Coronary artery (tissue), 2 donors: ENCODE measurements around the gene FAM20C.
"Not testable (repeated sequence)": the region's sequence is repeated elsewhere in the genome, so short reads cannot be mapped to it uniquely, and the experiment has no call there.

Source experiments
- DNase-seq: peaks from one replicate; pipeline ENCODE4 v3.0.0-alpha.2; 2017; ENCODE audit warnings: low spot score
- H3K27ac ChIP-seq, 2 donors: fragments of 200-600 bp; sonication (generic); one replicate each; pipeline ENCODE4 v1.5.1; 2016 to 2019
- H3K4me3 ChIP-seq: fragments of 200-600 bp; sonication (generic); 2 replicates; pipeline ENCODE4 v1.5.1; 2016; ENCODE audit warnings: mild to moderate bottlenecking, moderate library complexity
- TF ChIP-seq, protein P1 (sequence below): fragments of 200-600 bp; sonication (generic); IDR thresholded peaks from one replicate; pipeline ENCODE4 v1.5.1; 2019; ENCODE audit warnings: antibody characterized with exemption

Gene FAM20C

DNA sequence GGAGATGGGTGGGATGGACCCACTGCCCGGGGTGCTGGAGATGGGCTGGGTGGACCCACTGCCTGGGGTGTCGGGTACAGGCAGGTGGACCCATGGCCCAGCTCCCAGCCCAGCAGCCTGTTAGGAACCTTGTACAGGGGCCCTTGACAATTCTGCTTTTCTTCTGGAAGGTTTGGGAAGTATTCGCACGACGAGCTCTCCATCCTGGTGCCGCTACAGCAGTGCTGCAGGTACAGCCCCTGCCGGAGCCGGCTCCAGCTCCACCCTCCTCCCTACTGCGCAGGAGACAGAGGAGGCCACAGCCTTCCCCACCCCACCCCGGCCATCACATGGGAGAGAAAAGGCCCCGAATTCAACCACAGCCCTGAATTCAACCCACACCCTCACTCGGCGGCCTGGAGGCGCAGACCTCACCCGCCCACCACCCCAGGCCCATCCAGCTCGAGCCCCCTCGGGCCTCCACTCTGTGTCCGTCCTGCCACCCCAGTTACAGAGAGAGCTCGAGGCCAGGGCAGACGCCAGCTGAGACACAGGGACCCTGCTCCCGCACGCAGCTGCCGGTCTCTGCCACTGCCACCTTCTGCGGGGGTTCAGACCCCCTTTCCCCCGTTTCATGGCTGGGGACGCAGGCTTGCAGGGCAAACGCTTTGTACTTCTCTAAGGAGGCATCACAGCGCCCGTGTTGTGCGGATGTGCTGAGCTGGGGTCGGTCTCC is 66.3 kb downstream of the FAM20C start:
- Histone ChIP-seq H3K4me3 (no peak overlapping the region), H3K27ac (no peak overlapping the region)
- DNase-seq = no peak
- TF ChIP-seq, protein P1, sequence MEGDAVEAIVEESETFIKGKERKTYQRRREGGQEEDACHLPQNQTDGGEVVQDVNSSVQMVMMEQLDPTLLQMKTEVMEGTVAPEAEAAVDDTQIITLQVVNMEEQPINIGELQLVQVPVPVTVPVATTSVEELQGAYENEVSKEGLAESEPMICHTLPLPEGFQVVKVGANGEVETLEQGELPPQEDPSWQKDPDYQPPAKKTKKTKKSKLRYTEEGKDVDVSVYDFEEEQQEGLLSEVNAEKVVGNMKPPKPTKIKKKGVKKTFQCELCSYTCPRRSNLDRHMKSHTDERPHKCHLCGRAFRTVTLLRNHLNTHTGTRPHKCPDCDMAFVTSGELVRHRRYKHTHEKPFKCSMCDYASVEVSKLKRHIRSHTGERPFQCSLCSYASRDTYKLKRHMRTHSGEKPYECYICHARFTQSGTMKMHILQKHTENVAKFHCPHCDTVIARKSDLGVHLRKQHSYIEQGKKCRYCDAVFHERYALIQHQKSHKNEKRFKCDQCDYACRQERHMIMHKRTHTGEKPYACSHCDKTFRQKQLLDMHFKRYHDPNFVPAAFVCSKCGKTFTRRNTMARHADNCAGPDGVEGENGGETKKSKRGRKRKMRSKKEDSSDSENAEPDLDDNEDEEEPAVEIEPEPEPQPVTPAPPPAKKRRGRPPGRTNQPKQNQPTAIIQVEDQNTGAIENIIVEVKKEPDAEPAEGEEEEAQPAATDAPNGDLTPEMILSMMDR = no peak

DNA sequence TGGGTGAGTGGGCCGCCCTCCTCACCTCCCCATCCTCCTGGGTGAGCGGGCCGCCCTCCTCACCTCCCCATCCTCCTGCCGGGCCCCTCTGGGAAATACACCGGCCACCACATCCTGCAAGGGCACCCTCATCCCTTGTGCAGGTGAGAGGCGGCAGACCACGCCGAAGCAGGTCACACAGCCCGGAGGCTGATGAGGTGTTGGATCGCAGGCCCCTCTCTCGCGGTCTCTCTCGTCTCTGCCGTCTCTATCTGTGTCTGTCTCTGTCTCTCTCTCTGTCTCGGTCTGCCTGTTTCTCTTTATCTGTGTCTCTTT is 66.8 kb downstream of the FAM20C start:
- H3K4me3 ChIP-seq = no peak overlapping the region
- TF ChIP-seq, protein P1 = no peak
- no peak for DNase-seq
- no peak overlapping the region for H3K27ac ChIP-seq

DNA sequence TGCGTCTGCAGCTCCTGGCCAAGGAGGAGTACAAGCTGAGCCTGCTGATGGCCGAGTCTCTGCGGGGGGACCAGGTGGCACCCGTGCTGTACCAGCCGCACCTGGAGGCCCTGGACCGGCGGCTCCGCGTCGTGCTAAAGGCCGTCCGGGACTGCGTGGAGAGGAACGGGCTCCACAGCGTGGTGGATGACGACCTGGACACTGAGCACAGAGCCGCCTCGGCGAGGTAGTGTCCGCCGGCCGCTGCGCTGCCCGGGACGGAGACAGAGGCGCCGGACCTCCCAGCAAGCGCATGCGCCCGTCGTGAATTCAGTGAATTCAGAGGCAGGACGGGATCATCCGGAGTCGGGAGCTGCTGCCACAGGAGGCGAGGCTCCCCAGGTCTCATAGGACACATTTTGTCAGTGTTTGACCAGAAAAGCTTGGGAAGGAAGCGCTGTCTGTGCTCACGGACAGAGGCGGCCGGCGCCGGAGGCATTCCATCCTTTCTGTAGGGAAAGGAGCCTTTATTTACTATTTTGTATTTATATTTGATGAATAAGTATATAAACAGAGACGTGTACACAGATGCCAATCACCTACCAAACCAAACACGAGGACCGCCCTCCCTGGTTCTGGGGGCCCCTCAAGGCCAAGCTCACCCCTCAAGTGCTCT is 67.5 kb downstream of the FAM20C start:
- H3K27ac ChIP-seq = no peak overlapping the region
- TF ChIP-seq, protein P1 = no peak
- no peak overlapping the region for H3K4me3 ChIP-seq
- no peak for DNase-seq

DNA sequence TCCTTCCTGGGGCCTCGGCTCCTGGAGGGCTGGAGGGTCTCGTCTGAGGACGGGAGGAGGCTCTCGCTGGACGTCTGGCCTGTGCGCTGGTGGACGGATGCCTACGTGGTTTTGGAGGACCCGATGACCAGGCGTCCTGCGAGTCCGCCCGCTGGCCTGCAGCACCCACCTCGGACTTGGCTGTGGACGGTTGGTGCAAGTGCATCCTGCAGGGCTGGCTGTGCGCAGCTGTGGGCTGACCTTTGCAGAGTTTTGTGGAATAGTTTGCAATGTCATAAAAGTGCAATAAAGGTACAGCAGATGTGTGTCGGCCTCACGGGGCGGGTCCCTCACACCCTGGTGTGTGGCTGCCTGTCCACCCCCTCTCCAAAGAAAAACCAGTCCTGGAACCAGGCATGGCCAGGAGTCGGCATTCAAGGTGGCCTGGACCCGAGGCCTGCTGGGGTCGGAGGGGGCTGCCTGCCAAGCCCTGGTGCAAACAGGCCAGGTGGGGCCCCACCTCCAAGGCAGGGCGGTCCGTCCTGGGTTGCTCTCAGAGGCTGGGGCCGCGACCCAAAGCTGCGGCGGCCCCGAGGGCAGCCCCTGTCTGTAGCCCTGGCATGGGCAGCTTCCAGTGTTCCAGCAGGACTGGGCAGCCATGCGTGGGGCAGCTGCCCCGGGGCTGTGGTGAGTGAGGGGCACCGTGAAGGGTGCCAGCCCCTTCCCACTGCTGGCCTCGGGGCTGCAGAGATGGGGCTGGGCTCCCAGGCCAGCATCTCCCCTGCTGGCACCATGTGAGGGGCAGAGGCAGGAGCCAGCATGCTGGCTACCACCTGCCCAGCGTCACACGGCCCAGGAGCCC is 68.3 kb downstream of the FAM20C start:
- no peak for DNase-seq
- no peak overlapping the region for H3K27ac ChIP-seq
- TF ChIP-seq, protein P1 = no peak
- H3K4me3 ChIP-seq = no peak overlapping the region

DNA sequence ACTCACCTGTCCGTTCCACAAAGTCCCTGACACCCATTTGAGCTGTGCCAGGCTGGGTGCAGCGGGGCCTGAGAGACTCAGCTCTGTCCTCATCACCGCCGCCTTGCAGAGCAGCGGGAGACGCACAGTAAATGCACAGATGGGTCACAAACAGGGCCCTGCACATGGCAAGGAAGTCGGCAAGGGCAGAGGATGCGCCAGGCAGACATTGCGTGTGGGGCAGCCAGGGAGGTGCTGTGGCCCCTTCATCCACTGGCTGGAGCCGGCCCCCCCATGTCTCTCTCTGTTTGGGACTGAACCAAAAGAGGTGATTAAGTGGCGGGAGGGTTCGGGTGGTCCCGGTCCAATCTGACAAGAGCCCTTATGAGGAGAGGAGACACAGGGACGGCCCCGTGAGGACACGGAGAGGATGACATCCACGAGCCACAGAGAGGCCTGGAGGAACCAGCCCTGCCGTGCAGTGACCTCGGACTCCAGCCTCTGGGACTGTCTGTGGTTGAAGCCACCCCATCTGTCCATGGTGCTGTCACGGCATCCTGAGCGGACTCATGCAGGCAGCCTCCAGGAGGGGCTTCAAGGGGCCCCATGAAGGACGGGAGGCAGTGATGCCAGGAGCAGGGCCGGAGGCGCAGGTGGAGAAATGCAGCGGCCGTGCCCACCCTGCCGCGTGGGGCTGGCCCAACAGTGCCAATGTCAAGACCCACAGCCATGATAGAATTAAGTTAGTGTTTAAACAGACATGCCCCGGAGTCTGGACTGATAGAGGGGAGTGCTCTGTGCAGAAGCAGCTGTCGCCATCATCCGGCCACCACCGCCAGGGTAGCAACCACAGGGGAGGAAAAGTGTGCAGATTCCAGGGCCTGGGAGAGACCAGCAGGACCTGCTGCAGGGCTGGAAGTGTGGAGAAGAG is 69.2 kb downstream of the FAM20C start:
- H3K4me3 ChIP-seq = no peak overlapping the region
- DNase-seq = no peak
- TF ChIP-seq, protein P1 = no peak
- H3K27ac ChIP-seq = no peak overlapping the region

DNA sequence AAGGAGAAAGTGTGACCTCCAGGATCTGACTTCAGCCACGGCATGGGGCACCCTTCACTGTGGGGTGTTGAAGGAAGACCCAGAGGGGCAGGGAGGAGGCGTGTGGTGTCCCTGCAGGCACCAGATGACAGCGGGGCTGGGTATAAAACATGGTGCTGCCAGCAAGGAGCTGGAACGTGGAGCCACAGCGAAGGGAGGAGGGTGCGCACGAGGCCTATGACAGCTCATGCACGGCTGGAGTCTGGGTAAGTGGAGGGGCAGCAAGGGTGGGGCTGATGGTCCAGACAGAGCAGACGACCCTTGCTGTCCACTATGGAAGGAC is 69.8 kb downstream of the FAM20C start:
- no peak for DNase-seq
- no peak overlapping the region for H3K4me3 ChIP-seq
- no peak overlapping the region for H3K27ac ChIP-seq
- TF ChIP-seq, protein P1 = no peak

DNA sequence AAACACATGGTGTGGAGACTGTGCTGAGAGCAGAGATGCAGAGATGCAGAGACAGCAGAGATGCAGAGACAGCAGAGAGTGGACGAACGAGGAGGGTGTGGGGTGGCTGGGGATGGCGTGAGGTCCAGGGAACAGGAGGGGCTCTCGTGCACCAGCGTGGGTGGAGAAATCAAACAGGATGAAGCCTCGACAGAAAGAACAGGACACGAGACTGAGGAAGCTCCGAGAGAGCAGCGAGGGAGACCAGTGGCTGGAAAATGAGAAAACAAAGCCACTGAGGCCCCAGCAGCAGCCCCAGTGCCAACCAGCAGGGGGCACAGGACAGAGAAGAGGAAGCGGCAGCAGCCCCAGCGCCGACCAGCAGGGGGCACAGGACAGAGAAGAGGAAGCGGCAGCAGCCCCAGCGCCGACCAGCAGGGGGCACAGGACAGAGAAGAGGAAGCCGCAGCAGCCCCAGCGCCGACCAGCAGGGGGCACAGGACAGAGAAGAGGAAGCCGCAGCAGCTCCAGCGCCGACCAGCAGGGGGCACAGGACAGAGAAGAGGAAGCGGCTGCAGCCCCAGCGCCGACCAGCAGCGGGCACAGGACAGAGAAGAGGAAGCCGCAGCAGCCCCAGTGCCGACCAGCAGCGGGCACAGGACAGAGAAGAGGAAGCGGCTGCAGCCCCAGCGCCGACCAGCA is 70.4 kb downstream of the FAM20C start:
- H3K27ac ChIP-seq, H3K4me3 ChIP-seq, DNase-seq: not testable (repeated sequence)
